HFFc6 (cell line): ENCODE results near the gene CLIC6. TPM values are rescaled to one million over a fixed set of nuclear protein-coding genes. Genes with fewer than 3 reads are reported as not detected.

Experiments
- DNase-seq: peaks from one replicate; pipeline ENCODE4 v3.0.0-alpha.2; 2018
- H3K27ac Mint-ChIP-seq: 2 replicates; pipeline ENCODE4 v1.8.0; 2020; ENCODE audit warnings: mild to moderate bottlenecking, mixed read lengths
- H3K27me3 Mint-ChIP-seq: 2 replicates; pipeline ENCODE4 v1.8.0; 2021; ENCODE audit warnings: mild to moderate bottlenecking, moderate library complexity, mixed read lengths; ENCODE audit not compliant: insufficient read depth
- H3K36me3 Mint-ChIP-seq: 2 replicates; pipeline ENCODE4 v1.8.0; 2021; ENCODE audit warnings: low read depth, mixed read lengths
- H3K4me1 Mint-ChIP-seq: 2 replicates; pipeline ENCODE4 v1.8.0; 2020; ENCODE audit warnings: low read depth, mixed read lengths
- H3K4me3 Mint-ChIP-seq: 2 replicates; pipeline ENCODE4 v1.8.0; 2020; ENCODE audit warnings: mild to moderate bottlenecking, moderate library complexity, mixed read lengths
- H3K9me3 Mint-ChIP-seq: 2 replicates; pipeline ENCODE4 v1.8.0; 2020; ENCODE audit warnings: mild to moderate bottlenecking, mixed read lengths
- CTCF ChIP-seq: fragments of 200-600 bp; sonication (generic); IDR thresholded peaks from 2 replicates; pipeline ENCODE4 v1.5.0; 2021; ENCODE audit warnings: antibody characterized with exemption, mild to moderate bottlenecking
- long read RNA-seq: library from polyadenylated mRNA; unstranded; transcript quantifications from one replicate; pipeline ENCODE4 v2.0.0, GENCODE V29; 2019
- total RNA-seq, 6 experiments: library from RNA; stranded (reverse); fragmentation: NEBNext Ultra II Directional; extraction: Animal tissue kit (Norgen Biotek cat#: 25700); gene quantifications; 2 replicates in 1 of 6; 3 replicates in 5 of 6; pipeline ENCODE4 v1.2.3, GENCODE V29; 2021

CLIC6 gene
- not detected for total RNA-seq
- long read RNA-seq: 0 reads

- DNase-seq: no peak
- no peaks in the 10 kb centered on the region for H3K36me3 Mint-ChIP-seq
- no peak for TF ChIP-seq CTCF
- H3K27me3 Mint-ChIP-seq: peaks cover 51% of the 10 kb centered on the region
- H3K9me3 Mint-ChIP-seq: no peaks in the 10 kb centered on the region
- H3K4me1 Mint-ChIP-seq: 0 out of 2 replicates have a peak, but pooled peaks cover 13% of the 10 kb centered on the region
- no peak within 1 kb of the TSS for H3K27ac Mint-ChIP-seq
- H3K4me3 Mint-ChIP-seq: no peak within 1 kb of the TSS
Measured at GRCh38 chr21:34668803-34669148, at the start of gene CLIC6. CLIC6 (plus strand) TSS chr21:34668994; CDS start chr21:34669389, 395 bp downstream.

GRCh38 chr21:34619841-34620665 lies 48.7 kb upstream of the CLIC6 start:
- no peak overlapping the region for H3K27ac Mint-ChIP-seq
- peaks cover 19% of the 10 kb centered on the region for H3K27me3 Mint-ChIP-seq
- H3K9me3 Mint-ChIP-seq: no peaks in the 10 kb centered on the region
- H3K4me3 Mint-ChIP-seq: no peak overlapping the region
- no peak for DNase-seq
- H3K36me3 Mint-ChIP-seq: no peaks in the 10 kb centered on the region; the same call in 1 of the 2 replicates
- TF ChIP-seq CTCF: no peak
- H3K4me1 Mint-ChIP-seq: peaks cover 12% of the 10 kb centered on the region

- Mint-ChIP-seq H3K36me3 (no peaks in the 10 kb centered on the region; the same call in 1 of the 2 replicates), H3K4me3 (no peak overlapping the region), H3K27ac (no peak overlapping the region), H3K4me1 (peaks cover 6% of the 10 kb centered on the region; the same call in 1 of the 2 replicates), H3K27me3 (peaks cover 25% of the 10 kb centered on the region), H3K9me3 (no peaks in the 10 kb centered on the region)
- TF ChIP-seq CTCF: no peak
- no peak for DNase-seq
Measured at GRCh38 chr21:34621434-34622350, 47.1 kb upstream of the CLIC6 start.

GRCh38 chr21:34623516-34623915 lies 45.3 kb upstream of the CLIC6 start:
- Mint-ChIP-seq H3K4me3 (no peak overlapping the region), H3K27ac (no peak overlapping the region), H3K36me3 (no peaks in the 10 kb centered on the region; the same call in 1 of the 2 replicates), H3K4me1 (peaks cover 6% of the 10 kb centered on the region; the same call in 1 of the 2 replicates), H3K27me3 (peaks cover 31% of the 10 kb centered on the region), H3K9me3 (no peaks in the 10 kb centered on the region)
- no peak for TF ChIP-seq CTCF
- DNase-seq: no peak

- H3K4me3 Mint-ChIP-seq: no peak overlapping the region
- TF ChIP-seq CTCF: no peak
- no peaks in the 10 kb centered on the region; the same call in 1 of the 2 replicates for H3K36me3 Mint-ChIP-seq
- no peak for DNase-seq
- H3K27ac Mint-ChIP-seq: no peak overlapping the region
- H3K27me3 Mint-ChIP-seq: peaks cover 31% of the 10 kb centered on the region
- H3K9me3 Mint-ChIP-seq: no peaks in the 10 kb centered on the region
- H3K4me1 Mint-ChIP-seq: peaks cover 6% of the 10 kb centered on the region; the same call in 1 of the 2 replicates
Measured at GRCh38 chr21:34625030-34625593, 43.7 kb upstream of the CLIC6 start.
